Prostate gland (tissue), 2 donors: Measurements from ENCODE around the gene PTRHD1. TPM values are rescaled to one million over a fixed set of nuclear protein-coding genes. Genes with fewer than 3 reads are reported as not detected.

Experiments
- DNase-seq: peaks from one replicate; pipeline ENCODE4 v3.0.0-alpha.2; 2019; ENCODE audit warnings: low spot score
- H3K27ac ChIP-seq, 2 donors: fragments of 200-600 bp; sonication (generic); 2 replicates each; pipeline ENCODE4 v1.5.1; 2017 to 2019
- H3K27me3 ChIP-seq: fragments of 200-600 bp; sonication (generic); replicated peaks from 2 replicates; pipeline ENCODE4 v1.5.1; 2019; ENCODE audit not compliant: insufficient read depth
- H3K36me3 ChIP-seq, 2 donors: fragments of 200-600 bp; sonication (generic); 1 replicate in 1 of 2; 2 replicates in 1 of 2; pipeline versions ENCODE4 v1.5.1 to v1.8.1; 2017 to 2019
- H3K4me1 ChIP-seq: fragments of 200-600 bp; sonication (generic); replicated peaks from 2 replicates; pipeline ENCODE4 v1.5.1; 2019
- H3K4me3 ChIP-seq, 2 donors: fragments of 200-600 bp; sonication (generic); 2 replicates each; pipeline ENCODE4 v1.5.1; 2017 to 2019
- H3K9me3 ChIP-seq: fragments of 200-600 bp; sonication (generic); 2 replicates; pipeline ENCODE4 v1.5.1; 2017
- POLR2A ChIP-seq: fragments of 450-650 bp; IDR thresholded peaks from one replicate; pipeline ENCODE4 v1.6.1; 2016; ENCODE audit warnings: antibody characterized with exemption, mild to moderate bottlenecking
- POLR2AphosphoS5 ChIP-seq: sonication (generic); formaldehyde crosslinking; IDR thresholded peaks from one replicate; pipeline ENCODE4 v1.6.1; 2017; ENCODE audit warnings: antibody characterized with exemption
- WGBS: methylation state at CpG from one replicate; pipeline ENCODE4 v1.1.5; 2018; 5-methylcytosine and 5-hydroxymethylcytosine counted together
- intact Hi-C: fragments of 100-400 bp; cut with DNase I; formaldehyde crosslinking; loops from one replicate; pipeline ENCODE4 v1.14.2; 2022
- total RNA-seq, 2 donors: library from RNA; depleted of rRNA; stranded (reverse); fragments of >200 nt; gene quantifications; one replicate each; pipeline ENCODE4 v1.1.0, GENCODE V29; 2016
- TF ChIP-seq, protein P1 (sequence below), 4 experiments: fragments of 200-600 bp in 2 of 4; fragments of 450-650 bp in 2 of 4; sonication (generic) in 2 of 4; IDR thresholded peaks; 1 replicate in 3 of 4; 2 replicates in 1 of 4; pipeline ENCODE4 v1.5.1; 2016 to 2019; ENCODE audit warnings: antibody characterized with exemption in 4 of 4, mild to moderate bottlenecking in 2 of 4, moderate library complexity in 2 of 4

Gene PTRHD1
- total RNA-seq, 2 donors from 2014 or later = 33.9 to 38.6 TPM

DNA sequence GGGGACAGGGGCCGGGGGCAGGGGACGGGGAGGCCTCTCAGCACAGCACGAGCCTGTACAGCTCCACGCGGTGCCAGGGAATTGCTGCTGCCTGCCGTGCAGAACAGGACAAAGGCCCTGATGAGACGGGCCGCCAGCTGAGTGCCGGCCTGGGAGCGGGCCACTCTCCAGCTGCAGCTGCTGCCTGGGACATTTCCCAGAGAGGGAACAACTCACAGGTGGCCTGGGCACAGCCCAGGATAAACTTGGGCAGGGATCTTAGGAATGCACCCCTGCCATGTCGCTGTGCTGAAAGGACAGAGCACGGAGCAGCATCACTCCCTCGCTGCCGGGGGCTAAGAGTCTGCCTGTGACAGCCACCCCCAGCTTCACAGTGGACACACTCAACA lies 38.9 kb upstream of the PTRHD1 start:
- WGBS = 38% methylated on average over 10 of the region's 14 CpGs

GRCh38 chr2:24831221-24832072 lies 38.3 kb upstream of the PTRHD1 start:
- Histone ChIP-seq H3K36me3 (no peaks in the 10 kb centered on the region), H3K9me3 (no peaks in the 10 kb centered on the region), H3K27ac (no peak overlapping the region), H3K4me3 (no peak overlapping the region), H3K4me1 (no peaks in the 10 kb centered on the region), H3K27me3 (no peaks in the 10 kb centered on the region)
- no peak for TF ChIP-seq POLR2A
- TF ChIP-seq, protein P1, sequence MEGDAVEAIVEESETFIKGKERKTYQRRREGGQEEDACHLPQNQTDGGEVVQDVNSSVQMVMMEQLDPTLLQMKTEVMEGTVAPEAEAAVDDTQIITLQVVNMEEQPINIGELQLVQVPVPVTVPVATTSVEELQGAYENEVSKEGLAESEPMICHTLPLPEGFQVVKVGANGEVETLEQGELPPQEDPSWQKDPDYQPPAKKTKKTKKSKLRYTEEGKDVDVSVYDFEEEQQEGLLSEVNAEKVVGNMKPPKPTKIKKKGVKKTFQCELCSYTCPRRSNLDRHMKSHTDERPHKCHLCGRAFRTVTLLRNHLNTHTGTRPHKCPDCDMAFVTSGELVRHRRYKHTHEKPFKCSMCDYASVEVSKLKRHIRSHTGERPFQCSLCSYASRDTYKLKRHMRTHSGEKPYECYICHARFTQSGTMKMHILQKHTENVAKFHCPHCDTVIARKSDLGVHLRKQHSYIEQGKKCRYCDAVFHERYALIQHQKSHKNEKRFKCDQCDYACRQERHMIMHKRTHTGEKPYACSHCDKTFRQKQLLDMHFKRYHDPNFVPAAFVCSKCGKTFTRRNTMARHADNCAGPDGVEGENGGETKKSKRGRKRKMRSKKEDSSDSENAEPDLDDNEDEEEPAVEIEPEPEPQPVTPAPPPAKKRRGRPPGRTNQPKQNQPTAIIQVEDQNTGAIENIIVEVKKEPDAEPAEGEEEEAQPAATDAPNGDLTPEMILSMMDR (IDR thresholded peaks at IDR 0.05) = no peak
- no peak for TF ChIP-seq POLR2AphosphoS5
- intact Hi-C loops = loop anchor here (10.0 kb wide), 1 partner anchor 303 kb away; no protein-coding TSS in a partner anchor
- WGBS = 90% methylated on average over 12 of the region's 18 CpGs
- no peak for DNase-seq

More for the DNA sequence above, 38.9 kb upstream of the PTRHD1 start:
- Histone ChIP-seq H3K9me3 (no peaks in the 10 kb centered on the region), H3K27ac (no peak overlapping the region), H3K4me1 (no peaks in the 10 kb centered on the region), H3K27me3 (no peaks in the 10 kb centered on the region), H3K4me3 (no peak overlapping the region), H3K36me3 (no peaks in the 10 kb centered on the region)
- DNase-seq = peak; percentile 30
- intact Hi-C loops = loop anchor here (10.0 kb wide), 1 partner anchor 303 kb away; no protein-coding TSS in a partner anchor
- TF ChIP-seq POLR2AphosphoS5 (no peak), POLR2A (no peak)
- TF ChIP-seq, protein P1 (IDR thresholded peaks at IDR 0.05) = no peak

- no peaks in the 10 kb centered on the region for H3K36me3 ChIP-seq
- H3K9me3 ChIP-seq = no peaks in the 10 kb centered on the region
- TF ChIP-seq, protein P1 (IDR thresholded peaks at IDR 0.05) = no peak
- TF ChIP-seq POLR2A (no peak), POLR2AphosphoS5 (no peak)
- 90% methylated on average over 12 of the region's 12 CpGs for WGBS
- no peaks in the 10 kb centered on the region for H3K27me3 ChIP-seq
- H3K4me1 ChIP-seq = no peaks in the 10 kb centered on the region
- intact Hi-C loops = loop anchor here (10.0 kb wide), 1 partner anchor 304 kb away; no protein-coding TSS in a partner anchor
- no peak for DNase-seq
- no peak overlapping the region for H3K27ac ChIP-seq
- H3K4me3 ChIP-seq = no peak overlapping the region
Observed at GRCh38 chr2:24830786-24831185, 37.6 kb upstream of the PTRHD1 start.

DNA sequence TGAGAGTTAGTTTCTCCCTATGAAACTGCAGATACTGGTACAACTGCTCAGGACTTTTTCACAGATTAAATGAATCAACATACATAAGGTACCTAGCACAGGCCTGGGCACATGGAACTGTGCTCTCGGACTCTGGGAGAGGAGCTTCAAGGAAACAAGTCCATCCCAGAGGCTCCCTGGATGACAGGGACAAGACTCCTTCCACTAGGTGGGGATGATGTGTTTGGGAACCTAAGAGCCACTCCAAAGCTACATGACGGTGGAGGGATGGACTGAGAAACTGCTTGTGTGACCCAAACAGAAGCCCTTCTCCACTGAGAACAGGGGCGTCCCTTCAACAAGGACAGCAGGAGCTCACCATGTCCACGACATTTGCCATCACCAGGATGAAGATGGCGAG lies 37.2 kb upstream of the PTRHD1 start:
- no peaks in the 10 kb centered on the region for H3K36me3 ChIP-seq
- 84% methylated on average over 5 of the region's 5 CpGs for WGBS
- no peak for TF ChIP-seq POLR2AphosphoS5
- TF ChIP-seq, protein P1 (IDR thresholded peaks at IDR 0.05) = no peak
- TF ChIP-seq POLR2A = no peak
- intact Hi-C loops = loop anchor here (10.0 kb wide), 1 partner anchor 304 kb away; no protein-coding TSS in a partner anchor
- H3K27ac ChIP-seq = no peak overlapping the region
- no peaks in the 10 kb centered on the region for H3K4me1 ChIP-seq
- H3K4me3 ChIP-seq = no peak overlapping the region
- no peak for DNase-seq
- H3K9me3 ChIP-seq = no peaks in the 10 kb centered on the region
- H3K27me3 ChIP-seq = no peaks in the 10 kb centered on the region
